Neural cell (in vitro differentiated cells): Measurements from ENCODE around the gene SAMD8. TPM values are rescaled to one million over a fixed set of nuclear protein-coding genes. Genes with fewer than 3 reads are reported as not detected.

Experiments
- H2AFZ ChIP-seq: fragments of 200-600, 300-800 bp; sonication (generic), shearing (Covaris generic); 2 replicates; pipeline ENCODE4 v1.6.0; 2014; ENCODE audit warnings: low read depth, mild to moderate bottlenecking, antibody characterized with exemption, low read length, moderate library complexity
- H3F3A ChIP-seq: fragments of 200-600 bp; shearing (Covaris generic); 2 replicates; pipeline ENCODE4 v1.6.1; 2016; ENCODE audit warnings: mild to moderate bottlenecking, moderate library complexity, mixed read lengths, antibody characterized with exemption, low read length; ENCODE audit not compliant: insufficient read depth, poor library complexity, severe bottlenecking
- H3K27ac ChIP-seq: fragments of 200-600, 300-800 bp; sonication (generic), shearing (Covaris generic); 2 replicates; pipeline ENCODE4 v1.5.1; 2014; ENCODE audit warnings: mild to moderate bottlenecking, low read length, moderate library complexity
- H3K27me3 ChIP-seq: fragments of 300-800, 200-600 bp; sonication (generic), shearing (Covaris generic); 2 replicates; pipeline ENCODE4 v1.6.0; 2014; ENCODE audit warnings: mild to moderate bottlenecking, low read depth, low read length, moderate library complexity; ENCODE audit not compliant: insufficient read depth
- H3K36me3 ChIP-seq: fragments of 300-800, 200-600 bp; sonication (generic), shearing (Covaris generic); 2 replicates; pipeline ENCODE4 v1.5.1; 2014; ENCODE audit warnings: mild to moderate bottlenecking, antibody characterized with exemption, low read length, moderate library complexity; ENCODE audit not compliant: insufficient read depth
- H3K4me2 ChIP-seq: fragments of 300-800, 200-600 bp; sonication (generic), shearing (Covaris generic); 2 replicates; pipeline ENCODE4 v1.6.0; 2014; ENCODE audit warnings: mild to moderate bottlenecking, low read length
- H3K4me3 ChIP-seq: fragments of 300-800, 200-600 bp; sonication (generic), shearing (Covaris generic); 2 replicates; pipeline ENCODE4 v1.5.1; 2014; ENCODE audit warnings: mild to moderate bottlenecking, low read length, moderate library complexity
- H3K79me2 ChIP-seq: fragments of 200-600 bp; shearing (Covaris generic); replicated peaks from 2 replicates; pipeline ENCODE4 v1.6.0; 2014; ENCODE audit warnings: mild to moderate bottlenecking, low read length, moderate library complexity; ENCODE audit not compliant: insufficient read depth
- H3K9ac ChIP-seq: fragments of 300-800, 200-600 bp; sonication (generic), shearing (Covaris generic); 2 replicates; pipeline ENCODE4 v1.6.1; 2016; ENCODE audit warnings: mild to moderate bottlenecking, low read length, mixed read lengths
- H3K9me2 ChIP-seq: fragments of 200-600 bp; shearing (Covaris generic); 2 replicates; pipeline ENCODE4 v1.6.1; 2016; ENCODE audit warnings: mild to moderate bottlenecking, low read length, mixed read lengths; ENCODE audit not compliant: insufficient read depth
- H3K9me3 ChIP-seq: fragments of 200-600, 300-800 bp; sonication (generic), shearing (Covaris generic); 2 replicates; pipeline ENCODE4 v1.6.1; 2016; ENCODE audit warnings: mild to moderate bottlenecking, mixed run types, low read length, moderate library complexity, mixed read lengths
- H4K20me1 ChIP-seq: fragments of 200-600 bp; shearing (Covaris generic); 2 replicates; pipeline ENCODE4 v1.6.1; 2016; ENCODE audit warnings: mild to moderate bottlenecking, mixed run types; ENCODE audit not compliant: insufficient read depth
- EP300 ChIP-seq: fragments of 450-650 bp; conservative IDR thresholded peaks from 2 replicates; pipeline ENCODE4 v1.6.1; 2014; ENCODE audit warnings: antibody characterized with exemption, mild to moderate bottlenecking, moderate library complexity; ENCODE audit not compliant: poor library complexity, severe bottlenecking
- EZH2 ChIP-seq: fragments of 200-600, 300-800 bp; shearing (Covaris generic), sonication (generic); IDR thresholded peaks from 2 replicates; pipeline ENCODE4 v1.6.1; 2014; ENCODE audit warnings: antibody characterized with exemption, low read length, borderline replicate concordance, mild to moderate bottlenecking; ENCODE audit not compliant: insufficient read depth, poor library complexity, severe bottlenecking
- MXI1 ChIP-seq: fragments of 450-650 bp; conservative IDR thresholded peaks from 2 replicates; pipeline ENCODE4 v1.6.1; 2014; ENCODE audit warnings: antibody characterized with exemption, mild to moderate bottlenecking; ENCODE audit not compliant: poor library complexity, severe bottlenecking
- POLR2AphosphoS5 ChIP-seq: IDR thresholded peaks from 2 replicates; pipeline ENCODE4 v1.6.1; 2012
- RAD21 ChIP-seq: fragments of 450-650 bp; conservative IDR thresholded peaks from 2 replicates; pipeline ENCODE4 v1.6.1; 2014; ENCODE audit warnings: antibody characterized with exemption, mild to moderate bottlenecking, moderate library complexity
- SMC3 ChIP-seq: fragments of 450-650 bp; conservative IDR thresholded peaks from 2 replicates; pipeline ENCODE4 v1.6.1; 2014; ENCODE audit warnings: antibody characterized with exemption, mild to moderate bottlenecking, moderate library complexity; ENCODE audit not compliant: poor library complexity
- TAF1 ChIP-seq: IDR thresholded peaks from 2 replicates; pipeline ENCODE4 v1.6.1; 2012; ENCODE audit warnings: low read depth
- polyA plus RNA-seq: library from polyadenylated mRNA; depleted of rRNA; stranded (reverse); fragments of >200 nt; gene quantifications from 2 replicates; pipeline ENCODE4 v1.2.3, GENCODE V29; 2014
- TF ChIP-seq, protein P1 (sequence below): fragments of 450-650 bp; IDR thresholded peaks from 2 replicates; pipeline ENCODE4 v1.5.1; 2014; ENCODE audit warnings: antibody characterized with exemption, mild to moderate bottlenecking, moderate library complexity; ENCODE audit not compliant: poor library complexity, severe bottlenecking
- TF ChIP-seq, protein P2 (sequence below): IDR thresholded peaks from 2 replicates; pipeline ENCODE4 v1.6.1; 2012; ENCODE audit warnings: borderline replicate concordance

The SAMD8 gene
- polyA plus RNA-seq, 1 donor from 2014 or later, result 32.9 TPM

DNA sequence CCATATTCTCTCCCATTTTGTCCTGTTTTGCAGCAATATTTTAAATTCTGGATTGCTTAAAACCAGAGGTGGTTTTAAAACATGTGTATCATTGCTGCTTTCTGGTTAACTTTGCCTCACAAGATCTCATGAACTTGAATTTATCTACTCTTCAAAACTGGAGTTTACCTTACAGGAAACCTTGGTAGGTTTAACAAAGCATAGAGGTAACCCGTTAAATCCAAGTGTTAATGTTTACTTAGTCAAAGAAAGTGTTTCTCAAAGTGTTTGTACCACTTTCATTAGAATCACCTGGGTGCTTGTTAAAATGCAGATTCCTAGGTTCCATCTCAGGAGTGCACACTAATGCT is 55.1 kb downstream of the SAMD8 start:
- no peaks in the 10 kb centered on the region for H3K79me2 ChIP-seq
- no peak overlapping the region for H3K4me3 ChIP-seq
- H3K9ac ChIP-seq, result no peak overlapping the region
- H3K9me2 ChIP-seq, result no peaks in the 10 kb centered on the region
- no peaks in the 10 kb centered on the region for H3K9me3 ChIP-seq
- H2AFZ ChIP-seq, result no peak overlapping the region
- H4K20me1 ChIP-seq, result no peaks in the 10 kb centered on the region
- H3K27ac ChIP-seq, result no peak overlapping the region
- H3F3A ChIP-seq, result no peaks in the 10 kb centered on the region
- no peak for TF ChIP-seq MXI1
- no peak for TF ChIP-seq SMC3
- TF ChIP-seq EZH2, result no peak
- TF ChIP-seq RAD21, result no peak
- TF ChIP-seq TAF1, result no peak
- no peak for TF ChIP-seq EP300
- TF ChIP-seq, protein P1, sequence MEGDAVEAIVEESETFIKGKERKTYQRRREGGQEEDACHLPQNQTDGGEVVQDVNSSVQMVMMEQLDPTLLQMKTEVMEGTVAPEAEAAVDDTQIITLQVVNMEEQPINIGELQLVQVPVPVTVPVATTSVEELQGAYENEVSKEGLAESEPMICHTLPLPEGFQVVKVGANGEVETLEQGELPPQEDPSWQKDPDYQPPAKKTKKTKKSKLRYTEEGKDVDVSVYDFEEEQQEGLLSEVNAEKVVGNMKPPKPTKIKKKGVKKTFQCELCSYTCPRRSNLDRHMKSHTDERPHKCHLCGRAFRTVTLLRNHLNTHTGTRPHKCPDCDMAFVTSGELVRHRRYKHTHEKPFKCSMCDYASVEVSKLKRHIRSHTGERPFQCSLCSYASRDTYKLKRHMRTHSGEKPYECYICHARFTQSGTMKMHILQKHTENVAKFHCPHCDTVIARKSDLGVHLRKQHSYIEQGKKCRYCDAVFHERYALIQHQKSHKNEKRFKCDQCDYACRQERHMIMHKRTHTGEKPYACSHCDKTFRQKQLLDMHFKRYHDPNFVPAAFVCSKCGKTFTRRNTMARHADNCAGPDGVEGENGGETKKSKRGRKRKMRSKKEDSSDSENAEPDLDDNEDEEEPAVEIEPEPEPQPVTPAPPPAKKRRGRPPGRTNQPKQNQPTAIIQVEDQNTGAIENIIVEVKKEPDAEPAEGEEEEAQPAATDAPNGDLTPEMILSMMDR, result no peak
- TF ChIP-seq POLR2AphosphoS5, result no peak
- TF ChIP-seq, protein P2, sequence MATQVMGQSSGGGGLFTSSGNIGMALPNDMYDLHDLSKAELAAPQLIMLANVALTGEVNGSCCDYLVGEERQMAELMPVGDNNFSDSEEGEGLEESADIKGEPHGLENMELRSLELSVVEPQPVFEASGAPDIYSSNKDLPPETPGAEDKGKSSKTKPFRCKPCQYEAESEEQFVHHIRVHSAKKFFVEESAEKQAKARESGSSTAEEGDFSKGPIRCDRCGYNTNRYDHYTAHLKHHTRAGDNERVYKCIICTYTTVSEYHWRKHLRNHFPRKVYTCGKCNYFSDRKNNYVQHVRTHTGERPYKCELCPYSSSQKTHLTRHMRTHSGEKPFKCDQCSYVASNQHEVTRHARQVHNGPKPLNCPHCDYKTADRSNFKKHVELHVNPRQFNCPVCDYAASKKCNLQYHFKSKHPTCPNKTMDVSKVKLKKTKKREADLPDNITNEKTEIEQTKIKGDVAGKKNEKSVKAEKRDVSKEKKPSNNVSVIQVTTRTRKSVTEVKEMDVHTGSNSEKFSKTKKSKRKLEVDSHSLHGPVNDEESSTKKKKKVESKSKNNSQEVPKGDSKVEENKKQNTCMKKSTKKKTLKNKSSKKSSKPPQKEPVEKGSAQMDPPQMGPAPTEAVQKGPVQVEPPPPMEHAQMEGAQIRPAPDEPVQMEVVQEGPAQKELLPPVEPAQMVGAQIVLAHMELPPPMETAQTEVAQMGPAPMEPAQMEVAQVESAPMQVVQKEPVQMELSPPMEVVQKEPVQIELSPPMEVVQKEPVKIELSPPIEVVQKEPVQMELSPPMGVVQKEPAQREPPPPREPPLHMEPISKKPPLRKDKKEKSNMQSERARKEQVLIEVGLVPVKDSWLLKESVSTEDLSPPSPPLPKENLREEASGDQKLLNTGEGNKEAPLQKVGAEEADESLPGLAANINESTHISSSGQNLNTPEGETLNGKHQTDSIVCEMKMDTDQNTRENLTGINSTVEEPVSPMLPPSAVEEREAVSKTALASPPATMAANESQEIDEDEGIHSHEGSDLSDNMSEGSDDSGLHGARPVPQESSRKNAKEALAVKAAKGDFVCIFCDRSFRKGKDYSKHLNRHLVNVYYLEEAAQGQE, result no peak
- no peaks in the 10 kb centered on the region for H3K27me3 ChIP-seq
- H3K4me2 ChIP-seq, result no peak overlapping the region
- H3K36me3 ChIP-seq, result no peaks in the 10 kb centered on the region

DNA sequence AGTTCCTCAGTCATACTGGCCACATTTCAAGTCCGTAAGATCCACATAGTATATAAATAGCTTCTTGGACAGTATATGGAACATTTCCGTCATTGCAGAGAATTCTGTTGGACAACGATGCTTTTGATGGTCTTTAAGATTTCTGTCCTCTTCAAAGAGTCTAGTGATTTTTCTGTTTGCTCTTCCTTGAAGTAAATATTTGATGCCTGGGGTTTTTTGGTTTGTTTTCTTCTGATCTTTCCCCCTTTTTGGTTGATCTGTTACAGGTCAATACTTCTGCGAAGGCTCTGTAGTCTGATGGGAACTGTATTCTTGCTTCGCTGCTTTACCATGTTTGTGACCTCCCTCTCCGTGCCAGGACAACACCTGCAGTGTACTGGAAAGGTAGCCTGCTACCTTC is 56.8 kb downstream of the SAMD8 start:
- no peaks in the 10 kb centered on the region for H3K36me3 ChIP-seq
- H3K4me2 ChIP-seq, result no peak overlapping the region
- no peaks in the 10 kb centered on the region for H3F3A ChIP-seq
- H3K9me3 ChIP-seq, result no peaks in the 10 kb centered on the region
- no peak overlapping the region for H2AFZ ChIP-seq
- no peak for TF ChIP-seq TAF1
- no peak for TF ChIP-seq RAD21
- TF ChIP-seq SMC3, result no peak
- no peak for TF ChIP-seq EZH2
- no peaks in the 10 kb centered on the region for H3K79me2 ChIP-seq
- no peaks in the 10 kb centered on the region for H3K9me2 ChIP-seq
- H3K27me3 ChIP-seq, result no peaks in the 10 kb centered on the region
- no peak overlapping the region for H3K9ac ChIP-seq
- H4K20me1 ChIP-seq, result no peaks in the 10 kb centered on the region
- no peak overlapping the region for H3K27ac ChIP-seq
- no peak overlapping the region for H3K4me3 ChIP-seq

DNA sequence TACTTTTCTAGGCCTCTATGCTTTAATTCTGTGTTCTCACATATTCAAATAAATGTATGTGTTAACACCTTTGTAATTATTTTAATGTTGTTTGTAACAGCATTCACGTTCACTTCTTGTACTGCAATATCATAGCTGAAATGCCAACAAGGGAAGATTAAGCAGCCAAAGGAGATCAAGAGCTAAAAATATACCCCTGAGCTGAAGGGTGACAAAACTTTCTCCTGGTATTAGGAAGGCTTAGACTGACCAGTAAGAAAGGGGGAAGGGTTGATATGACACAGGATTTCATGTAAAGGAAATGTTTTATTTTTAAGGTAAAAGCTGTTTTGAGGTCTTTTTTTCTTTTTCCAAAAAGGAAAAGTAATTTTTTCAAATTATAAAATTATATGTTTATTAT is 58.8 kb downstream of the SAMD8 start:
- no peak overlapping the region for H2AFZ ChIP-seq
- H3K9ac ChIP-seq, result no peak overlapping the region
- H3F3A ChIP-seq, result no peaks in the 10 kb centered on the region
- no peak overlapping the region for H3K4me3 ChIP-seq
- H4K20me1 ChIP-seq, result no peaks in the 10 kb centered on the region
- H3K36me3 ChIP-seq, result no peaks in the 10 kb centered on the region
- TF ChIP-seq, protein P1, result no peak
- no peak overlapping the region for H3K27ac ChIP-seq
- H3K27me3 ChIP-seq, result no peaks in the 10 kb centered on the region
- H3K9me2 ChIP-seq, result no peaks in the 10 kb centered on the region
- no peaks in the 10 kb centered on the region for H3K79me2 ChIP-seq
- no peaks in the 10 kb centered on the region for H3K9me3 ChIP-seq
- no peak overlapping the region for H3K4me2 ChIP-seq
